GM21447 (cell line): ENCODE results near the gene ATXN1.
"Not testable (repeated sequence)": the region's sequence is repeated elsewhere in the genome, so short reads cannot be mapped to it uniquely, and the experiment has no call there.

Experiments
- ATAC-seq: cut with Tn5 transposase; IDR thresholded peaks from one replicate; pipeline ENCODE4 v1.9.1; 2021; ENCODE audit not compliant: unreplicated experiment

Gene ATXN1

DNA sequence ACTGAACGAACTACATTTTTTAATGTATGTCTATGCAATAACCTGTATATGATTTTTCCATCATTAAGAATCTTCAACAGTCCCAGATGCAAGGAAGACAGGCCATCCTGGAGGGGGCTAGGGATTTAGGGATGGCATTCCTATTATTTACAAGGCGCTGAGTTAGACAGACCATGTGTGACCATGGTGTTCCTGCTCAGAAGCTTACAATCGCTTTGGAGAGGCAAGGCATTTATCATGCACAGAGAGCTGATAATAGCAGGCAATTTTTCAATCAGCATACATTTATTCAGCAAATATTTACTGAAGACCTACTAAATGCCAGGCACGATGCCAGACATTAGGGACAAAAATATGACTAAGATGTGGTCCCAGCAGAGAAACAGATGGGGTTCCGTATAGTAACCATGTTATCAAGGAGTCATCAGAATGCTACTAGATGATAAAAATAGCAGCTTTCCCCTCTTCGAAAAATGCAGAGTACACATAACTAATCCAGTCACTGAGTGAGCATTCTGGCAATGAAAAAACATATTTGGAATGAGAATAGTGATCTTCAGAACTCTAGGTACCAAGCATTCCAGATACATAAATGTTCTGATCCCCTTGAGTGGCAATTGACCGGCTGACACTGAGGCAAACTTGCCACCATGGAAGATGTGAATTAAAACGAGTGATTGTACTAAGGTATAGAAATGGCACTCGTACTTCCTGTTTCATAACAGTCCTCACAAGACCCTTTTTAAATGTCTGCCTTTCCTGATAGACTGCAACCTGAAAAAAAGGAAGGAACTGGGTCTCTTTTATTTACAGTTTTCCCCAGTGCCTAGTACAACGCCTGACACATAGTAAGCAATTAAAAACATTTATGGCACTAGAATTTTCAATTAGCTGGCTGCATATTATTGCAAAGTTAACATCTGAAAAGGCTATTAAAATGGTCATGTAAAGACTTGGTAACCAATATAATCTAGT lies 135.7 kb downstream of the ATXN1 start:
- ATAC-seq: no peak

- no peak for ATAC-seq
These were observed 136.5 kb downstream of the ATXN1 start for GRCh38 chr6:16624636-16625290.

GRCh38 chr6:16623731-16624130 lies 137.5 kb downstream of the ATXN1 start:
- ATAC-seq: no peak

DNA sequence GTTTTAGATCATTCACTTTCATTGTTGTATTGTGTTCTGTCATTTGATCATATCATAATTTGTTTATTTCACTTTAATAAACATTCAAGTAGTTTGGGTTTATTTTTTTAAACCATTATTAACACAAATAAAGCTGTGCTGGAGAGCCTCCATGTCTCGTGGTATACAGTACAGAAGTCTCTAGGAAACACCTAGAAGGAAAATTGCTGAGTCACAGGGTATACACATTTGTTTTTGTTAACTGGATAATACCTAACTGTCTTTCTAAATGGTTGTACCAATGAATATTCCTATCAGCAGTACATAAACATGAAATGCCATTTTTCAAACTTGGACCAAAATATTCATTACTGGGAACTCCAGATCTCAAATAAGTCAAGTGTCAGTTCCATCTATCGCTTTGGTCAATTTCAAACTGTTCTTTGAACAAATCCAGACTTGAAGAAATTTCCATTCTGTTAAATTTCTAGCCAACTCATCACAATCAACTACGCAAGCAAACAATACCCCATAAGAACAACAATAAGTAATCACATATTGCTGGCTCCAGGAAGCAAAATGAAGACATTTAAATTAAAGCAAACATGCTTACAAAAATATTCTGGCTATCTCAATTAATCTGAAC lies 138.1 kb downstream of the ATXN1 start:
- no peak for ATAC-seq

GRCh38 chr6:16622193-16622592 lies 139.1 kb downstream of the ATXN1 start:
- no peak for ATAC-seq

- ATAC-seq: no peak
These were observed 140.3 kb downstream of the ATXN1 start for GRCh38 chr6:16621002-16621401.

DNA sequence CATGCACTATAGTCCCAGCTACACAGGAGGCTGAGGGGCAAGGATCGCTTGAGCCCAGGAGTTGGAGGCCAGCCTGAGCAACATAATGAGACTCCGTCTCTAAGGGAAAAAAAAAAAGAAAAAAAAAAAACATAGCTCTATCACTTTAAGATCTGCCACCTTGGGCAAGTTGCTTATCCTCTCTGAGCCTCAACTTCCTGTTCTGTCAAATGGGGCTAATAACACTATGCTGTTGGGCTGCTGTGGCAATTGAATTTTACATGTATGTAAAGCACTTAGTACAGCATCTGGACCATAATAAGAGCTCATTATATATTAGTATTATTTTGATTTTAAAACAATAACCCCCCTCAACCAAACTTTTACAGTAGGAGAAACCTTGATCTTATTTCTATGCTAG lies 141.5 kb downstream of the ATXN1 start:
- ATAC-seq: no peak

DNA sequence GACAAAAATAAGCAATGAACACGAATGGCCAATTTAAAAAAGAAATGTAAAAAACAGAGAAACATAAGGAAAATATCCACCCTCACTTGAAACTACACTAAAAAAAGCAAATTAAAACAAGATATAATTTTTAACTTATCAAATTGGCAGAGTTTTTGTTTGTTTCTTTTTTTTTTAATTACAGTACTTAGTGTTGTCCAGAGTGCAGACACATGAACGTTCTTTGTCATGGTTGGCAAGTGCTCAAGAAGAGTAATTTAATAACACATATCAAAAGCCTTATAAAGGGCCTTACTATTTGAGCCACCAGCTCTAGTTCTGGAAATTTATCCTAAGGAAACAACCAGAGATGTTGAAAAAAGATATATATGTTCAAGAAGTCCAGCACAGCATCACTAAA lies 142.3 kb downstream of the ATXN1 start:
- no peak for ATAC-seq

DNA sequence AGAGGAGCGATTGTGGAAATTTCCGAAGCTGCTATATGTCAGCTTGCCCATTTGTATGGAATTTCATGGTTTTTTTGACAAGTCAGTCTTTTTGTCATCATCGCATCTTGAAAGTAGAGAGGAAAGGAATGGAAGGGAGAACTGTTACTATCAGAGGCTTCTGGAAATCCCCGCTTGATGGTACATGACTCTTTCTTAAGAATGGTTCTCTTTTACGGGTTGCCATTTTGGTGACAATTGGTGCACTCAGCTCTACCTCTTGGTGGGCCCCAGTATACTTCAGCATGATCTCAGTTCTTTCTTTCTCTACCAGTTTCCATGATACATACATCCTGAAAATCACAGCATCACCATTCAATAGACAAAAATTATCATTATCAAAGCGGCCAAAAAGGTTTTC lies 146.0 kb downstream of the ATXN1 start:
- not testable (repeated sequence) for ATAC-seq

- not testable (repeated sequence) for ATAC-seq
These were observed 147.1 kb downstream of the ATXN1 start for GRCh38 chr6:16614143-16614542.

DNA sequence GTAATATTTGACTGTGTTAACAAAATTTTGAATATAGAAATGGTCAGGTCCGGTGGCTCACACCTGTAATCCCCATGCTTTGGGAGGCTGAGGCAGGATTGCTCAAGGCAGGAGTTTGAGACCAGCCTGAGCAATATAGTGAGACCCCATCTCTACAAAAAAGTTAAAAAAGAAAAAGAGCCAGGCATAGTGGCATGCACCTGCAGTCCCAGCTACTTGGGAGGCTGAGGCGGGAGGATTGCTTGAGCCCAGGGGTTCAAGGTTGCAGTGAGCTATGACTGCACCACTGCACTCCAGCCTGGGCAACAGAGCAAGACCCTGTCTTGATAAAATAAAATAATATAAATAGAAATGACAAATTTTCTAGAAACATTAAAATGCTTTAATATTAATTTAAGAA lies 147.8 kb downstream of the ATXN1 start:
- ATAC-seq: not testable (repeated sequence)

GRCh38 chr6:16608444-16608843 lies 152.8 kb downstream of the ATXN1 start:
- ATAC-seq: no peak

- peak; percentile 96 for ATAC-seq
These were observed 159.2 kb downstream of the ATXN1 start for GRCh38 chr6:16602035-16602434.

DNA sequence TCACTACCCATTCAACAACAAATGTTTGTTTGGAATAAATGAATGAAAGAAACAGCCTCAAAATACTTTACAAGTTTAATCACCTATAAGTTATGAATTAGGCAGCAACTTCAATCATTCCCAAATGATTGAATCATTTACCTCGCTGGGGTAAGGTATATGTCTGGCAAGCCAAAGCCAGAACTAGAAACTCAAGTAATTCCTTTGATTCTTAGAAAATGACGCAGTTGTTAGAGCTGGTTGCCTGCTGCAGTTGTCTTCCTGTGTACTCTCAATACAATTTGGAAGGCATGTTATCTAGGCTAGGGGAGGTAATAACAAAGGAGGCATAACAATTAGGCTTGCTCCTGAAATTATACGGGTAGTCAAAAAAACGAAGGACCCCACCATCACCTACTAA lies 160.6 kb downstream of the ATXN1 start:
- no peak for ATAC-seq

DNA sequence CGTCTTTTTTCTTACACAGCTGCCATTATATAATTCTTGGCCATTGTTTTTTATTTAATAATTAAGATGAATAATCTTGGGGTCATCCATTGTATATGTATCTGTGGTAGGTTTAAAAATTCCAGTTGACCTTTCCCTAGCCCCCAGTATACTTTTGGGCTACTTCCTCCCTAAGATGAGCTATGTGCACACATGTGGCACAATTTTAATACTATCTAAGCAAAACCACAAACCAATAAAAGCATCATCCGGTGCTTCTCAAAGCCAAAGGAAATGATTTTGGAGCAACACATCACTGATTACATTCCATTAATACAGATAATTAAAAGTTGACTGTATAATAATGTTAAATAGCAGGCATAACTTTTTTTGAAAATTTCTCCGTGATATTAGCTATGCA lies 161.2 kb downstream of the ATXN1 start:
- no peak for ATAC-seq

DNA sequence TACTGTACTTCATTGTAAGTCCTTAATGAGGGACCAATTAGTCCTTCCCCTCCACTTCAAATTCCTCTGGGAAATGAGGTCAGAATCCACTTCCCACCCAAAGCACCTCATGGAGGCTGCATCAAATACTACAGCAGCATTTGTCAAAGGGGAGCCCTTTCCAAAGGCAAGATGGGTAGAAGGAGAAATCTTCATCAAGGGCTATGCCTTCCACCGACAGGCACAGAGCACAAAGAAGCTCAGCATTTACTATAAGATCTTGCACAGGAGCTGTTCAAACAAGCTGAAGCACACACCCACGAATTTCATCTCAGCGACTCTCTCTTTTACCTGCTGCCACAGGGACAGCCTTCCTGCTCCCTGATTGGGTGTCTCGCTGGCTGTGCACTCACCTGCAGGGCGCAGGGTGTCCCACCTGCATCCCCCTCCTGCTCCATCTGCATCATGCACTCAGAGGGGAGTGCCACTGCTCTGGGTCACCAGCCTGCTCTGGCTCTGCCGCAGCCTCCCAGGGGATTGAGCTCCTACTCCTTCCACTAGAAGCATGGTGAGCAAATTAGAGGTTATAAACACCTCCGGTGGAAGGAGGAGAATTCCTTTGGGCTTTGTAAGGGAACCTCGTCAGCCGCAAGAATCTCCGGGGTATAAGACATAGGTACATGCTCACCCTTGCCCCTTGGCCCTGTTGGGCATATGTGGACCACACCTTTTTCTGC lies 164.5 kb downstream of the ATXN1 start:
- no peak for ATAC-seq

- ATAC-seq: no peak
These were observed 165.6 kb downstream of the ATXN1 start for GRCh38 chr6:16595514-16596120.

GRCh38 chr6:16594849-16595248 lies 166.4 kb downstream of the ATXN1 start:
- ATAC-seq: no peak

DNA sequence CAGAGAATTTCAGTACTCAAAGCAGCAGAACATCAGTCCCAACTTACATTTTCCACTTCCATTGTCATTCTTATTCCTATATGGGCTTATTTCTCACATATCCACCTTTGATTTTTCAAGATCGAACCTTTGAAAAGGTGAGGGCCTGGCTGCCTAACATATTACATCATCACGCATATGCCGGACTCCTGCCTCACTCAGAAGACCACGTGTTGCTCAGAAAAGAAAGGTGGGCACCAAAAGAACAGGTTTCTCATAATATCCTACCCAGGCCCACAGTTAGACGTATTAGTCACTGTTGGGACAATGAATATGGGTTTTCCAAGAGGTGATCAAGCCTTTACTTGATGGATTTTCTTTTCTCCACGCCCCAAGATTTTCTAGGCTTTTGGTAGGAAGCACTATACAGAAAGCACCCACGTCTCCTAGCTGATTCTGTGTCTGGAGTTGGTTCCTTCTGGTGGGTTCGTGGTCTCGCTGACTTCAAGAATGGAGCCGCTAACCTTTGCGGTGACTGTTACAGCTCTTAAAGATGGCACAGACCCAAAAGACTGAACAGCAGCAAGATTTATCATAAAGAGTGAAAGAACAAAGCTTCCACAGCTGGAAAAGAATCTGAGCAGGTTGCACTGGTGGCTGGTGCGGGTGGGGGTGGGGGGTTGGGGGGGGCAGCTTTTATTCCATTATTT lies 168.9 kb downstream of the ATXN1 start:
- ATAC-seq: no peak
